Neutrophil (primary cell): Measurements from ENCODE around the gene MC1R.

ENCODE experiments used
- H3K27ac ChIP-seq: fragments of 200-600 bp; sonication (generic); 2 replicates; pipeline ENCODE4 v1.5.1; 2016; ENCODE audit warnings: mild to moderate bottlenecking, moderate library complexity
- H3K27me3 ChIP-seq: fragments of 200-600 bp; sonication (generic); 2 replicates; pipeline ENCODE4 v1.6.0; 2016; ENCODE audit warnings: mild to moderate bottlenecking
- H3K36me3 ChIP-seq: fragments of 200-600 bp; sonication (generic); 2 replicates; pipeline ENCODE4 v1.5.1; 2017
- H3K4me1 ChIP-seq, 2 experiments: fragments of 200-600 bp in 1 of 2; sonication (generic) in 1 of 2; 1 replicate in 1 of 2; 2 replicates in 1 of 2; pipeline versions ENCODE4 v1.5.1 to v1.6.1; 2013 to 2016; ENCODE audit warnings: low read depth in 1 of 2, low read length in 1 of 2, mild to moderate bottlenecking in 1 of 2, moderate library complexity in 1 of 2; ENCODE audit not compliant: control insufficient read depth in 1 of 2, insufficient read depth in 1 of 2
- H3K4me3 ChIP-seq, 2 experiments: fragments of 200-600 bp in 1 of 2; sonication (generic) in 1 of 2; 1 replicate in 1 of 2; 2 replicates in 1 of 2; pipeline ENCODE4 v1.5.1; 2013 to 2016; ENCODE audit warnings: low read depth in 1 of 2, low read length in 1 of 2, mild to moderate bottlenecking in 1 of 2, moderate library complexity in 1 of 2
- H3K9me3 ChIP-seq: fragments of 200-600 bp; sonication (generic); 2 replicates; pipeline ENCODE4 v1.5.1; 2016
- CTCF ChIP-seq: fragments of 200-600 bp; sonication (generic); IDR thresholded peaks from 2 replicates; pipeline ENCODE4 v1.5.1; 2016; ENCODE audit warnings: antibody characterized with exemption

MC1R gene

GRCh38 chr16:89899879-89900481 lies 18.7 kb upstream of the MC1R start:
- no peak for TF ChIP-seq CTCF
- no peak overlapping the region for H3K4me3 ChIP-seq
- H3K36me3 ChIP-seq, result peaks cover 89% of the 10 kb centered on the region
- no peaks in the 10 kb centered on the region for H3K4me1 ChIP-seq
- H3K27ac ChIP-seq, result no peak overlapping the region
- H3K27me3 ChIP-seq, result no peaks in the 10 kb centered on the region
- H3K9me3 ChIP-seq, result no peaks in the 10 kb centered on the region

- H3K27me3 ChIP-seq, result no peaks in the 10 kb centered on the region
- H3K9me3 ChIP-seq, result no peaks in the 10 kb centered on the region
- H3K27ac ChIP-seq, result no peak overlapping the region
- TF ChIP-seq CTCF, result no peak
- peaks cover 89% of the 10 kb centered on the region for H3K36me3 ChIP-seq
- H3K4me1 ChIP-seq, result no peaks in the 10 kb centered on the region
- no peak overlapping the region for H3K4me3 ChIP-seq
Measured at GRCh38 chr16:89900885-89901284, 17.8 kb upstream of the MC1R start.

GRCh38 chr16:89902980-89903379 lies 15.7 kb upstream of the MC1R start:
- Histone ChIP-seq H3K36me3 (peaks cover 89% of the 10 kb centered on the region), H3K4me1 (no peaks in the 10 kb centered on the region)
- no peak for TF ChIP-seq CTCF

GRCh38 chr16:89903908-89904515 lies 14.7 kb upstream of the MC1R start:
- Histone ChIP-seq H3K36me3 (peaks cover 89% of the 10 kb centered on the region), H3K27ac (no peak overlapping the region), H3K4me3 (no peak overlapping the region), H3K9me3 (no peaks in the 10 kb centered on the region), H3K4me1 (no peaks in the 10 kb centered on the region), H3K27me3 (no peaks in the 10 kb centered on the region)
- no peak for TF ChIP-seq CTCF

More at GRCh38 chr16:89902980-89903379, 15.7 kb upstream of the MC1R start:
- H3K27ac ChIP-seq, result no peak overlapping the region
- H3K9me3 ChIP-seq, result no peaks in the 10 kb centered on the region
- H3K27me3 ChIP-seq, result no peaks in the 10 kb centered on the region
- H3K4me3 ChIP-seq, result no peak overlapping the region

GRCh38 chr16:89904606-89905510 lies 13.8 kb upstream of the MC1R start:
- no peaks in the 10 kb centered on the region for H3K4me1 ChIP-seq
- no peaks in the 10 kb centered on the region for H3K9me3 ChIP-seq
- TF ChIP-seq CTCF, result no peak
- no peak overlapping the region for H3K27ac ChIP-seq
- H3K27me3 ChIP-seq, result no peaks in the 10 kb centered on the region
- no peak overlapping the region for H3K4me3 ChIP-seq
- H3K36me3 ChIP-seq, result peaks cover 87% of the 10 kb centered on the region
